ENCODE results near the gene FCRL3. TPM values are rescaled to one million over a fixed set of nuclear protein-coding genes. Genes with fewer than 3 reads are reported as not detected.
"Not testable (repeated sequence)": the region's sequence is repeated elsewhere in the genome, so short reads cannot be mapped to it uniquely, and the experiment has no call there.

FCRL3 gene
- 1 to 10 TPM; 3.8 to 3.9 TPM for total RNA-seq

DNA sequence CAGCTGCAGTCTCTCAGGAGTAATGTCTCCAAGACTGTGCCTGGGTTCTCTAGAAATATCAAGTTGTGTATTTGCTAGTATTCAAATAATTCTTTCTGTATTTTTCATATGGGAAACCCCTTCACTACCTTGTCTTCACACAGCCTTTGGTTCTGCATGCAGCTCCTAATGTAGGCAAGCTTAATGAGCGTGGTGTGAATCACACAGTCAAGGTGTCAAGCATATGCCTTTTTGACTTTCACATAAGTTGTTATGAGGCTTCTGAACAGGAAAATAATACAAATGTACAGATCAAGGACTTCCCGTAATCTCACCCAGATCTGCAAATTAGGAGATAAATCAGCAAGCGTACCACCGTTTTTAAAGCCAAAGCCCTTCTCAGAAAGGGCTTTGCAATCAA, at the start of gene FCRL3:
TSS of gene FCRL3 (minus strand) at position 38 of the 400 bp plus-strand sequence. CDS start 280 bp downstream, outside the sequence.
- ChIA-PET POLR2A (interaction anchor here (0.9 kb wide), 1 partner anchor 23 kb away, joined by 5 read pairs; no protein-coding TSS in a partner anchor), CTCF (no interaction called here)

GRCh38 chr1:157748262-157748817, 47.8 kb upstream of the FCRL3 start:
- CTCF ChIA-PET: no interaction called here
- POLR2A ChIA-PET: no interaction called here

GRCh38 chr1:157739229-157739901, 38.8 kb upstream of the FCRL3 start:
- ChIA-PET POLR2A (no interaction called here), CTCF (interaction anchor here (0.6 to 1.0 kb wide), 2 partner anchors 48 to 561 kb away, joined by 3 to 5 read pairs; no protein-coding TSS in a partner anchor)

GRCh38 chr1:157735991-157736390, 35.4 kb upstream of the FCRL3 start:
- POLR2A ChIA-PET, CTCF ChIA-PET: not testable (repeated sequence)

- POLR2A ChIA-PET: no interaction called here
- CTCF ChIA-PET: no interaction called here
These were observed 33.8 kb upstream of the FCRL3 start for GRCh38 chr1:157734321-157734720.

- CTCF ChIA-PET: no interaction called here
- POLR2A ChIA-PET: no interaction called here
These were observed 32.2 kb upstream of the FCRL3 start for GRCh38 chr1:157732755-157733154.

DNA sequence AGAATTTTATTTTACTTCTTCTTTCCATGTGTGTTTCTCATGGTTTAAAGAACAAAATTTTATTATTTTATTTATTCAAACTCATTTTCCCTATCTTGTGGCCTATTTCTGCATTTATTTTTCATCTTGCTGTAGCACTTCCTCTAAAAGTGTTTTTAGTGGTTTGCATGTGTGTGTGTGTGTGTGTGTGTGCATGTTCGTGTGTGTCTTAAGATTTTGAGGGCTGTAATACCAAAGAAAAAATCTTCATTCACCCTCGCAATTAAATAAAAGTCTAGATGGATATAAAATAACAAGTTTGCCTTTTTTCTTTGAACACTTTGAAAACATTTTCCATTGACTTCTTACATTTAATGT, 24.6 kb upstream of the FCRL3 start:
- CTCF ChIA-PET: no interaction called here
- POLR2A ChIA-PET: no interaction called here

DNA sequence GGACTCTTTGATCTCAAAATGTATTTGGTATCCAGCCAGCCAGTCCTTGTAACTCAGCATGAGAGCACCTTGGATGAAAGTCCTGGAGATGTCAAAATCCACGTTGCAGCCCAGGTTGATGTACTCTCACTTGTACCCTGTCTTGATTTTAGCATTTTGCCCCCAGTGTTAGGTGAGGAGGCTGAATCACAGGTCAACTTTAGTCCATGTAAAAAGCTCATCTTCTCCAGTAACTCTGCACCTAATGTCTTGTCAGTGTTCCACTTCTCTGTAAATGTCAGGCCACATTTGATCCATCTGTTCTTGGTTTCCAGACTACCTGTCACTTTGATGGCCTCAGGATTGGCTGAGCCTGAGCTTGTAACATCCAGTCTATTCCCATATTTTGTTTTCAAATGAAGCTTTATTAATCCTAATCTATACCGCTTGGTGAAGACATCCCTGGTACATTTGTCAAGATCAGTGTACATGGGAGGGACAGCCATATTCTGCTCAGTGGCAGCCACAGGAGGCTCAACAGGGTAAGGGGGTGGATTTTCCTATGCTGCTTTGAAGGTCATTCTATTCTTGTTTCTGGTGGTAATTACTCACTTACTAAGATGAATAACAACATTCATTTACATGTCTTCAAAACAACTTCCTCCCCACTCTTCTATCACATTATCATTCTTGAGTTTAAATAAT, 24.1 kb upstream of the FCRL3 start:
- POLR2A ChIA-PET: no interaction called here
- CTCF ChIA-PET: no interaction called here

DNA sequence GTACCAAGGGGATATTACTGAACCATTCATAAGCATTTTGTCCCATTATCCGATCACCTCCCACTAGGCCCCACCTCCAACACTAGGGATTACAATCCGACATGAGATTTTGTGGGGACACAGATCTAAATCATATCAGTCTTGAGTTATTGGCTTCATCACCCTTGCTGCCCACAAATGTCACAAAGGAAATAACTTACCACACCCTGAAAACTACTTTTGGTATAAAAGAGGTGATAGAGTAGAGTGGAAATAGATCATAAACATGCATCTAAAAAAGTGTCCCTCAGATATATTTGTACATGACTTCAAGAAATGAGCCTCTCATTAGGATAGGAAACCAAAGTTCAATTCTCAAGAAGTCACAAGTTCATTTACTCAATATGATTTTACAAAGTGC, 22.6 kb upstream of the FCRL3 start:
- POLR2A ChIA-PET: interaction anchor here (1.3 kb wide), 1 partner anchor 23 kb away, joined by 5 read pairs; the partner anchor contains the start of gene FCRL3

DNA sequence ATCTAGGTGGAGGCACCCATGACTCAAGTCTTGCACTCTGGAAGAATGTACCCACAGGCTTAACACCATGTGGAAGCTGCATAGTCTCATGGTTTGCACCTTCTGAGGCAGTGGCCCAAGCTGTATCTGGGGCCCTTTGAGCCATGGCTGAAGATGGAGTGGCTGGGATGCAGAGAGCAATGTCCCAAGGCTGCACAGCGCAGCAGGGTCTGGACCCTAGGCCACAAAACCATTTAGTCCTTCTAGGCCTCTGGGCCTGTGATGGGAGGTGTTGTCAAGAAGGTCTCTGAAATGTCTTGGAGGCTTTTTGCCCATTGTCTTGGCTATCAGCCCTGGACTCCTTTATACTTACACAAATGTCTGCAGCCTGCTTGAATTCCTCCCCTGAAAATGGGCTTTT, 21.4 kb upstream of the FCRL3 start:
- CTCF ChIA-PET: no interaction called here
- POLR2A ChIA-PET: no interaction called here

More for the DNA sequence above, 22.6 kb upstream of the FCRL3 start:
- CTCF ChIA-PET: no interaction called here

DNA sequence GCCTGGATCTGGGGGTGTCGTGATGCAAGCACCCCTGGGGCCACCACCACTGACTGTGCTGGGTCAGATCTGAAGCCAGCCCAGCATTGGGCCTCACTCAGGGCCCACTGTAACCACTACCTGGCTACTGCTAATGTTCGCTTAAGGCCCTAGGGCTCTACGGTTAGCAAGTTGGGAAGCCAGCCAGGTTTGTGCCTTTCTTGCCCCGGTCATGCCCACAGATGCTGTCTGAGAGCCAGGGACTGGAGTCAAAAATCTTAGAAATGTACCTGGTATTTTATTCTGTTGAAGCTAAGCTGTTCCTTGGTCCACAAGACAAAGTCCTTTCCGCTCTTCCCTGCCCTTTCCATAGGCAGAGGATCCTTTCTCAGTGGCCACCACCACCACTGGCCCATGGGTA, 15.2 kb upstream of the FCRL3 start:
- ChIA-PET CTCF (no interaction called here), POLR2A (no interaction called here)

- ChIA-PET POLR2A (no interaction called here), CTCF (interaction anchor here (0.7 kb wide), 1 partner anchor 332 kb away, joined by 3 read pairs; no protein-coding TSS in a partner anchor)
These were observed 11.2 kb upstream of the FCRL3 start for GRCh38 chr1:157711802-157712201.

DNA sequence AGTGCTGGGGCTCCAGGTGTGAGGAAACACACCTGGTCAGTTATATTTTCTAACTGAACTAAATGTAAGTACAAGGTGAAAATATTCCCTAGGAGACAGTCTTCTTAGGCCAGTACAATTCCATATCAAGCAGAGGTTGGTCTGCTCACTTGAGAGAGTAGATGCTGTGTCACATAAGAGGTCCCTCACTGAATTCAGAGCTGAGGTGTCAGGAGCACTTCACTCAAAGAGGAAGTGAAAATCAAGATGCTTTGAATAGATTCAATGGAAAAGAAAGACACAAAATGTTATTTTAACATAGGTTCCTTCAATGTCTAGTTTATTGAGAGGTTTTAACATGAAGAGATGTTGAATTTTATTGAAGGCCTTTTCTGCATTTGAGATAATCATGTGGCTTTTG, 4.3 kb upstream of the FCRL3 start:
- ChIA-PET POLR2A (no interaction called here), CTCF (no interaction called here)

- CTCF ChIA-PET: no interaction called here
- POLR2A ChIA-PET: no interaction called here
These were observed 3.4 kb upstream of the FCRL3 start for GRCh38 chr1:157703981-157704380.

GRCh38 chr1:157702308-157702825, 1.8 kb upstream of the FCRL3 start:
- CTCF ChIA-PET: no interaction called here
- POLR2A ChIA-PET: no interaction called here

GRCh38 chr1:157700305-157700704, 264 bp downstream of the FCRL3 start:
- CTCF ChIA-PET: no interaction called here

GRCh38 chr1:157697781-157698569, 2.6 kb downstream of the FCRL3 start:
- CTCF ChIA-PET: no interaction called here
- POLR2A ChIA-PET: no interaction called here

More at GRCh38 chr1:157700305-157700704, 264 bp downstream of the FCRL3 start:
- POLR2A ChIA-PET: interaction anchor here (0.9 kb wide), 1 partner anchor 23 kb away, joined by 5 read pairs; no protein-coding TSS in a partner anchor

GRCh38 chr1:157696966-157697628, 3.5 kb downstream of the FCRL3 start:
- POLR2A ChIA-PET: no interaction called here
- CTCF ChIA-PET: no interaction called here

- POLR2A ChIA-PET: no interaction called here
These were observed 5.2 kb downstream of the FCRL3 start for GRCh38 chr1:157695417-157695816.

More at GRCh38 chr1:157695417-157695816, 5.2 kb downstream of the FCRL3 start:
- CTCF ChIA-PET: no interaction called here

Data from activated CD8-positive, alpha-beta memory T cell treated with anti-CD3 and anti-CD28 coated beads for 36 hours (primary cell).